ENCODE results near the gene FAM47E.

GRCh38 chr4:76283900-76284299 lies 32.4 kb downstream of the FAM47E start:
- TF ChIP-seq RFX5 (IDR thresholded peaks at IDR 0.05; ENCODE audit: low read depth, low read length) = no peak
- no peak for TF ChIP-seq ZBTB43 (CRISPR knock-in tag; IDR thresholded peaks at IDR 0.05)
